BE2C (cell line): ENCODE data around the gene THNSL1.

ENCODE experiments used
- DNase-seq: peaks from one replicate; pipeline ENCODE4 v3.0.0-alpha.2; 2020
- H3K27me3 ChIP-seq: fragments of 250-450 bp; sonication (Bioruptor Pico); 2 replicates; pipeline ENCODE4 v1.5.1; 2020; ENCODE audit warnings: mild to moderate bottlenecking
- H3K36me3 ChIP-seq: fragments of 250-450 bp; sonication (Bioruptor Pico); 2 replicates; pipeline ENCODE4 v1.5.1; 2020; ENCODE audit warnings: mild to moderate bottlenecking
- H3K4me1 ChIP-seq: fragments of 250-450 bp; sonication (Bioruptor Pico); 2 replicates; pipeline ENCODE4 v1.5.1; 2020
- H3K4me3 ChIP-seq: 2 replicates; pipeline ENCODE4 v1.5.1; 2011; ENCODE audit warnings: low read depth, low read length
- H3K9me3 ChIP-seq: fragments of 250-450 bp; sonication (Bioruptor Pico); 2 replicates; pipeline ENCODE4 v1.5.1; 2020
- CTCF ChIP-seq: IDR thresholded peaks from 2 replicates; pipeline ENCODE4 v1.5.1; 2012; ENCODE audit warnings: mild to moderate bottlenecking, low read depth, low read length

THNSL1 gene

GRCh38 chr10:24983946-24984345, 32.5 kb upstream of the THNSL1 start:
- Histone ChIP-seq H3K4me3 (no peak overlapping the region), H3K4me1 (no peaks in the 10 kb centered on the region), H3K9me3 (no peaks in the 10 kb centered on the region), H3K36me3 (no peaks in the 10 kb centered on the region), H3K27me3 (no peaks in the 10 kb centered on the region)
- no peak for TF ChIP-seq CTCF
- DNase-seq, result no peak

- DNase-seq, result no peak
- Histone ChIP-seq H3K27me3 (no peaks in the 10 kb centered on the region), H3K4me1 (no peaks in the 10 kb centered on the region), H3K4me3 (no peak overlapping the region), H3K36me3 (no peaks in the 10 kb centered on the region), H3K9me3 (no peaks in the 10 kb centered on the region)
- no peak for TF ChIP-seq CTCF
Observed at GRCh38 chr10:24984906-24985305, 31.5 kb upstream of the THNSL1 start.

- no peak for TF ChIP-seq CTCF
- Histone ChIP-seq H3K27me3 (no peaks in the 10 kb centered on the region), H3K36me3 (no peaks in the 10 kb centered on the region), H3K4me1 (no peaks in the 10 kb centered on the region), H3K9me3 (no peaks in the 10 kb centered on the region), H3K4me3 (no peak overlapping the region)
- DNase-seq, result no peak
Observed at GRCh38 chr10:24988831-24989640, 27.4 kb upstream of the THNSL1 start.

- TF ChIP-seq CTCF, result no peak
- no peak for DNase-seq
- Histone ChIP-seq H3K4me3 (no peak overlapping the region), H3K4me1 (no peaks in the 10 kb centered on the region), H3K9me3 (no peaks in the 10 kb centered on the region), H3K27me3 (no peaks in the 10 kb centered on the region), H3K36me3 (no peaks in the 10 kb centered on the region)
Observed at GRCh38 chr10:24989867-24990266, 26.5 kb upstream of the THNSL1 start.

GRCh38 chr10:24991298-24991697, 25.1 kb upstream of the THNSL1 start:
- H3K9me3 ChIP-seq, result no peaks in the 10 kb centered on the region
- TF ChIP-seq CTCF, result no peak
- H3K27me3 ChIP-seq, result no peaks in the 10 kb centered on the region
- no peaks in the 10 kb centered on the region for H3K36me3 ChIP-seq
- no peak for DNase-seq
- no peak overlapping the region for H3K4me3 ChIP-seq
- H3K4me1 ChIP-seq, result no peaks in the 10 kb centered on the region

- Histone ChIP-seq H3K9me3 (no peaks in the 10 kb centered on the region), H3K27me3 (no peaks in the 10 kb centered on the region), H3K36me3 (no peaks in the 10 kb centered on the region), H3K4me3 (no peak overlapping the region), H3K4me1 (no peaks in the 10 kb centered on the region)
- no peak for TF ChIP-seq CTCF
- no peak for DNase-seq
Observed at GRCh38 chr10:24992512-24993133, 23.8 kb upstream of the THNSL1 start.
